Progenitor cell of endocrine pancreas (in vitro differentiated cells): ENCODE data around the gene KRT1. TPM values are rescaled to one million over a fixed set of nuclear protein-coding genes. Genes with fewer than 3 reads are reported as not detected.

Source experiments
- DNase-seq: peaks from one replicate; pipeline ENCODE4 v3.0.0; 2021; ENCODE audit warnings: low spot score; ENCODE audit not compliant: unreplicated experiment
- H3K27ac Mint-ChIP-seq: 2 replicates; pipeline ENCODE4 v1.8.0; 2021; ENCODE audit warnings: mild to moderate bottlenecking, moderate library complexity, mixed read lengths
- H3K27me3 Mint-ChIP-seq: 2 replicates; pipeline ENCODE4 v1.8.0; 2021; ENCODE audit warnings: mixed read lengths
- H3K36me3 Mint-ChIP-seq: 2 replicates; pipeline ENCODE4 v1.8.0; 2022; ENCODE audit warnings: mixed read lengths; ENCODE audit not compliant: insufficient read depth
- H3K4me1 Mint-ChIP-seq: 2 replicates; pipeline ENCODE4 v1.8.0; 2021; ENCODE audit warnings: low read depth, mixed read lengths
- H3K4me3 Mint-ChIP-seq: 2 replicates; pipeline ENCODE4 v1.8.0; 2021; ENCODE audit warnings: low read depth, mild to moderate bottlenecking, moderate library complexity, mixed read lengths
- H3K9me3 Mint-ChIP-seq: 2 replicates; pipeline ENCODE4 v1.8.0; 2021; ENCODE audit warnings: low read depth, mixed read lengths
- total RNA-seq: library from RNA; stranded (reverse); gene quantifications from 2 replicates; pipeline ENCODE4 v1.2.1, GENCODE V29; 2021
- TF ChIP-seq, protein P1 (sequence below): fragments of 200-600 bp; sonication (generic); IDR thresholded peaks from one replicate; pipeline ENCODE4 v1.5.0; 2021; ENCODE audit warnings: antibody characterized with exemption, mild to moderate bottlenecking; ENCODE audit not compliant: unreplicated experiment

KRT1 gene
- total RNA-seq, 1 donor from 2014 or later, result not detected

GRCh38 chr12:52687497-52688385, 7.5 kb upstream of the KRT1 start:
- Mint-ChIP-seq H3K27ac (no peak overlapping the region), H3K27me3 (peaks cover 85% of the 10 kb centered on the region), H3K9me3 (no peaks in the 10 kb centered on the region), H3K36me3 (no peaks in the 10 kb centered on the region), H3K4me3 (no peak overlapping the region), H3K4me1 (peaks cover 6% of the 10 kb centered on the region)
- no peak for DNase-seq
- TF ChIP-seq, protein P1, sequence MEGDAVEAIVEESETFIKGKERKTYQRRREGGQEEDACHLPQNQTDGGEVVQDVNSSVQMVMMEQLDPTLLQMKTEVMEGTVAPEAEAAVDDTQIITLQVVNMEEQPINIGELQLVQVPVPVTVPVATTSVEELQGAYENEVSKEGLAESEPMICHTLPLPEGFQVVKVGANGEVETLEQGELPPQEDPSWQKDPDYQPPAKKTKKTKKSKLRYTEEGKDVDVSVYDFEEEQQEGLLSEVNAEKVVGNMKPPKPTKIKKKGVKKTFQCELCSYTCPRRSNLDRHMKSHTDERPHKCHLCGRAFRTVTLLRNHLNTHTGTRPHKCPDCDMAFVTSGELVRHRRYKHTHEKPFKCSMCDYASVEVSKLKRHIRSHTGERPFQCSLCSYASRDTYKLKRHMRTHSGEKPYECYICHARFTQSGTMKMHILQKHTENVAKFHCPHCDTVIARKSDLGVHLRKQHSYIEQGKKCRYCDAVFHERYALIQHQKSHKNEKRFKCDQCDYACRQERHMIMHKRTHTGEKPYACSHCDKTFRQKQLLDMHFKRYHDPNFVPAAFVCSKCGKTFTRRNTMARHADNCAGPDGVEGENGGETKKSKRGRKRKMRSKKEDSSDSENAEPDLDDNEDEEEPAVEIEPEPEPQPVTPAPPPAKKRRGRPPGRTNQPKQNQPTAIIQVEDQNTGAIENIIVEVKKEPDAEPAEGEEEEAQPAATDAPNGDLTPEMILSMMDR, result no peak

DNA sequence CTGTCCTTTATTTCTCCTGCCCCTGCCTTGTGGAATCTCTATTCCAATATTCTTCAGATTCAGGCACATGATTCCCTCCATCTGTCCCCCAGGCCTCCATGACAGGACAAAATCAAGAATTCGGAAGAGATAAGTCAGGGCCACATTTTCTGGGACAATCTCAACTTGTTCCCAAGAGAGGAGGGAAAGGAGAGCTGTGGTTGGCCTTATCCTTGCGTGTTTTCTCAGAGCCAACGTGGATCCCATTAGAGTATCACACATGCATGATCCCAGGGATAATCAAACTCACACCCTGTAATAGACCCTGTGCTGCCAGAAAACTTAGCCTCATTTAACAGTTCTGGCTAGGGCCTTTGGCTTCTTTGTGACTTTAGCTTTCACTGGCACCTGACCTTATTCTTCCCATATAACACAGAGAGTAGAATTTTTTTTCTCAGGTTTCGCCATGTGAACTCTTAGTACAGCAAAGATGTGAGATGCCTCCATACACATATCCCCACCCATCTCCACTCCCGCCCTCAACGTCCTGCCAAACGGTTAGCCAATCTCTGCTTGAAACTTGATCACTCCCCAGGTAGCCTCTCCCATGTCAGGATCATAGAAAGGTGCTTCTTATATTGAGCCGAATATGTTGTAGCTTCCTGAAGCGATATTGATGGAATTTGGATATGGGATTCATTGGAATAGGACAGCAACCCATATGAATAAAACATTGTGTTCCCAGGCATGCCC, 6.7 kb upstream of the KRT1 start:
- no peak overlapping the region for H3K27ac Mint-ChIP-seq
- H3K36me3 Mint-ChIP-seq, result no peaks in the 10 kb centered on the region
- H3K4me3 Mint-ChIP-seq, result no peak overlapping the region
- H3K27me3 Mint-ChIP-seq, result peaks cover 85% of the 10 kb centered on the region
- H3K9me3 Mint-ChIP-seq, result no peaks in the 10 kb centered on the region
- no peak for DNase-seq
- H3K4me1 Mint-ChIP-seq, result peaks cover 6% of the 10 kb centered on the region
- TF ChIP-seq, protein P1, result no peak

GRCh38 chr12:52686063-52686462, 5.9 kb upstream of the KRT1 start:
- Mint-ChIP-seq H3K4me3 (no peak overlapping the region), H3K27ac (no peak overlapping the region), H3K27me3 (peaks cover 85% of the 10 kb centered on the region), H3K9me3 (no peaks in the 10 kb centered on the region), H3K4me1 (peaks cover 3% of the 10 kb centered on the region), H3K36me3 (no peaks in the 10 kb centered on the region)
- TF ChIP-seq, protein P1, result no peak
- no peak for DNase-seq

DNA sequence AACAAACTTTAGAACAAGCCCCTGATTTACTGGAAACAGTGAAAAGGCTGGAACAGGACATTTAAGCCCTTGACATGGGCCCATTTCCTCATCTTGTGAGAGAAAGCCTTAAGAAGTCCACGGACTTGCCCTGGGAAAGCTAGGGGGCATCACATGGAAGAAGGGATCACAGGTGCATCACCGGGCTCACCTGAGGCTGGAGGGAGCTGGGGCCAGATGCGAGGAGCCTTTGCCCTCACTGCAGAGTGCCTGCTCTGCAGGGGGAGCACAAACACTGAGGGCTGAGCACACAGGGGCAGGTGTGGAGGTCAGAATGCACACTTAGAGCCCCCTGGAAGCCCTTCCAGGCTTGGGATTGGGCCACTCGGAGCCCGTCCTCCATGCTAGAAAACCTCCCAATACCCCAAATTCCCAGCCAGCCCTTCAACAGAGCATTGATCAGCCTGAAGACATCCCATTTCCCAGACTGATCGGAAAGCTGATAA, 5.2 kb upstream of the KRT1 start:
- no peak for DNase-seq
- H3K36me3 Mint-ChIP-seq, result no peaks in the 10 kb centered on the region
- H3K4me1 Mint-ChIP-seq, result no peaks in the 10 kb centered on the region
- peaks cover 85% of the 10 kb centered on the region for H3K27me3 Mint-ChIP-seq
- H3K4me3 Mint-ChIP-seq, result no peak overlapping the region
- TF ChIP-seq, protein P1, result no peak
- no peak overlapping the region for H3K27ac Mint-ChIP-seq
- no peaks in the 10 kb centered on the region for H3K9me3 Mint-ChIP-seq

- H3K9me3 Mint-ChIP-seq, result no peaks in the 10 kb centered on the region
- TF ChIP-seq, protein P1, result no peak
- no peak for DNase-seq
- H3K36me3 Mint-ChIP-seq, result no peaks in the 10 kb centered on the region
- no peak overlapping the region for H3K4me3 Mint-ChIP-seq
- H3K27ac Mint-ChIP-seq, result no peak overlapping the region
- peaks cover 81% of the 10 kb centered on the region for H3K27me3 Mint-ChIP-seq
- H3K4me1 Mint-ChIP-seq, result no peaks in the 10 kb centered on the region
Observed at GRCh38 chr12:52684431-52684830, 4.2 kb upstream of the KRT1 start.
